ENCODE results near the gene COG3. TPM values are rescaled to one million over a fixed set of nuclear protein-coding genes. Genes with fewer than 3 reads are reported as not detected.

Gene COG3
- total and polyA plus RNA-seq, 2 donors (not counting 3 experiments of a cell fraction or from before 2014, with no cell fraction given): 18.9 to 27.0 TPM

- no peak overlapping the region for H3K9ac ChIP-seq (replicated peaks; ENCODE audit: extremely low read depth, insufficient read depth, low read length)
- H4K20me1 ChIP-seq (replicated peaks; ENCODE audit: control insufficient read depth, extremely low read depth, insufficient read depth, low read length): no peaks in the 10 kb centered on the region
- H3K27me3 ChIP-seq (ENCODE audit: control insufficient read depth in 2 of 2, insufficient read depth in 2 of 2, low read length in 2 of 2): peaks cover 2 to 4% of the 10 kb centered on the region in 2 experiments
- FAIRE-seq (no peak), DNase-seq (ENCODE audit: low read depth, low spot score) (no peak)
- dilution Hi-C loops (cut with MboI; ENCODE audit: extremely low pct_ligation_motif_present, low sequenced_read_pairs): no loop called here
- TF ChIP-seq POLR2A (IDR thresholded peaks at IDR 0.05; ENCODE audit: low read depth, low read length): no peak
- TF ChIP-seq JUN (IDR thresholded peaks at IDR 0.05; ENCODE audit: borderline replicate concordance, insufficient read depth, insufficient read length, low read depth): no peak
- TF ChIP-seq, protein P1, sequence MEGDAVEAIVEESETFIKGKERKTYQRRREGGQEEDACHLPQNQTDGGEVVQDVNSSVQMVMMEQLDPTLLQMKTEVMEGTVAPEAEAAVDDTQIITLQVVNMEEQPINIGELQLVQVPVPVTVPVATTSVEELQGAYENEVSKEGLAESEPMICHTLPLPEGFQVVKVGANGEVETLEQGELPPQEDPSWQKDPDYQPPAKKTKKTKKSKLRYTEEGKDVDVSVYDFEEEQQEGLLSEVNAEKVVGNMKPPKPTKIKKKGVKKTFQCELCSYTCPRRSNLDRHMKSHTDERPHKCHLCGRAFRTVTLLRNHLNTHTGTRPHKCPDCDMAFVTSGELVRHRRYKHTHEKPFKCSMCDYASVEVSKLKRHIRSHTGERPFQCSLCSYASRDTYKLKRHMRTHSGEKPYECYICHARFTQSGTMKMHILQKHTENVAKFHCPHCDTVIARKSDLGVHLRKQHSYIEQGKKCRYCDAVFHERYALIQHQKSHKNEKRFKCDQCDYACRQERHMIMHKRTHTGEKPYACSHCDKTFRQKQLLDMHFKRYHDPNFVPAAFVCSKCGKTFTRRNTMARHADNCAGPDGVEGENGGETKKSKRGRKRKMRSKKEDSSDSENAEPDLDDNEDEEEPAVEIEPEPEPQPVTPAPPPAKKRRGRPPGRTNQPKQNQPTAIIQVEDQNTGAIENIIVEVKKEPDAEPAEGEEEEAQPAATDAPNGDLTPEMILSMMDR (IDR thresholded peaks at IDR 0.05; ENCODE audit: extremely low read depth in 1 of 2, insufficient read depth in 1 of 2, low read depth in 1 of 2, low read length in 2 of 2): no peak
- TF ChIP-seq MYC (IDR thresholded peaks at IDR 0.05; ENCODE audit: low read depth, low read length): no peak
- no peak overlapping the region for H2AFZ ChIP-seq (ENCODE audit: low read depth, low read length)
- no peak overlapping the region for H3K4me2 ChIP-seq (ENCODE audit: insufficient read depth, low read length)
- H3K4me1 ChIP-seq (ENCODE audit: control insufficient read depth, extremely low read depth, insufficient read depth, low read length): no peaks in the 10 kb centered on the region
- intact Hi-C loops (cut with micrococcal nuclease): no loop called here
- POLR2A ChIA-PET: no interaction called here
- H3K9me3 ChIP-seq (replicated peaks; ENCODE audit: control insufficient read depth, insufficient read depth, low read length): no peaks in the 10 kb centered on the region
- CTCF ChIA-PET: no interaction called here
- H3K27ac ChIP-seq (ENCODE audit: insufficient read depth, low read depth, low read length): no peak overlapping the region
- H3K4me3 ChIP-seq (replicated peaks in 1 of 3; ENCODE audit: insufficient read depth in 1 of 3, low read depth in 1 of 3, low read length in 3 of 3): no peak overlapping the region
- BruUV-seq (replicated peaks): no TSS peak
- no peaks in the 10 kb centered on the region for H3K79me2 ChIP-seq (ENCODE audit: control insufficient read depth, insufficient read depth, low read length)
- no peaks in the 10 kb centered on the region for H3K36me3 ChIP-seq (ENCODE audit: control insufficient read depth in 2 of 2, extremely low read depth in 1 of 2, insufficient read depth in 2 of 2, low read length in 2 of 2)
- H3K9me1 ChIP-seq (replicated peaks; ENCODE audit: control insufficient read depth, extremely low read depth, insufficient read depth, low read length): no peaks in the 10 kb centered on the region
These were observed 78.1 kb downstream of the COG3 start for GRCh38 chr13:45542878-45543277.

- H3K9me3 ChIP-seq (replicated peaks; ENCODE audit: control insufficient read depth, insufficient read depth, low read length): no peaks in the 10 kb centered on the region
- POLR2A ChIA-PET: no interaction called here
- FAIRE-seq (no peak), DNase-seq (ENCODE audit: low read depth, low spot score) (no peak)
- no peaks in the 10 kb centered on the region for H4K20me1 ChIP-seq (replicated peaks; ENCODE audit: control insufficient read depth, extremely low read depth, insufficient read depth, low read length)
- peaks cover 5 to 7% of the 10 kb centered on the region in 2 experiments for H3K27me3 ChIP-seq (ENCODE audit: control insufficient read depth in 2 of 2, insufficient read depth in 2 of 2, low read length in 2 of 2)
- BruUV-seq (replicated peaks): no TSS peak
- dilution Hi-C loops (cut with MboI; ENCODE audit: extremely low pct_ligation_motif_present, low sequenced_read_pairs) (no loop called here), intact Hi-C loops (cut with micrococcal nuclease) (no loop called here)
- no peak overlapping the region for H3K27ac ChIP-seq (ENCODE audit: insufficient read depth, low read depth, low read length)
- no peak overlapping the region for H3K4me3 ChIP-seq (replicated peaks in 1 of 3; ENCODE audit: insufficient read depth in 1 of 3, low read depth in 1 of 3, low read length in 3 of 3)
- H2AFZ ChIP-seq (ENCODE audit: low read depth, low read length): no peak overlapping the region
- no peaks in the 10 kb centered on the region for H3K9me1 ChIP-seq (replicated peaks; ENCODE audit: control insufficient read depth, extremely low read depth, insufficient read depth, low read length)
- H3K4me1 ChIP-seq (ENCODE audit: control insufficient read depth, extremely low read depth, insufficient read depth, low read length): no peaks in the 10 kb centered on the region
- TF ChIP-seq MYC (IDR thresholded peaks at IDR 0.05; ENCODE audit: low read depth, low read length) (no peak), FOS (IDR thresholded peaks at IDR 0.05; ENCODE audit: borderline replicate concordance, insufficient read depth, low read length) (no peak), POLR2AphosphoS5 (IDR thresholded peaks at IDR 0.05; ENCODE audit: insufficient read depth, low read depth, low read length) (no peak), GATA2 (IDR thresholded peaks at IDR 0.05; ENCODE audit: insufficient read depth, insufficient read length, low read depth, low read length) (no peak), EZH2 (IDR thresholded peaks at IDR 0.05; ENCODE audit: borderline replicate concordance, low read depth, low read length, severe bottlenecking) (no peak), POLR2A (IDR thresholded peaks at IDR 0.05; ENCODE audit: low read depth, low read length) (no peak), JUN (IDR thresholded peaks at IDR 0.05; ENCODE audit: borderline replicate concordance, insufficient read depth, insufficient read length, low read depth) (no peak), MAX (IDR thresholded peaks at IDR 0.05; ENCODE audit: insufficient read depth, insufficient read length) (no peak)
- TF ChIP-seq, protein P1 (IDR thresholded peaks at IDR 0.05; ENCODE audit: extremely low read depth in 1 of 2, insufficient read depth in 1 of 2, low read depth in 1 of 2, low read length in 2 of 2): no peak
- no peak overlapping the region for H3K9ac ChIP-seq (replicated peaks; ENCODE audit: extremely low read depth, insufficient read depth, low read length)
- no peak overlapping the region for H3K4me2 ChIP-seq (ENCODE audit: insufficient read depth, low read length)
- no peaks in the 10 kb centered on the region for H3K79me2 ChIP-seq (ENCODE audit: control insufficient read depth, insufficient read depth, low read length)
- CTCF ChIA-PET: interaction anchor here (0.7 kb wide), 1 partner anchor 174 kb away, joined by 3 read pairs; no protein-coding TSS in a partner anchor
- no peaks in the 10 kb centered on the region for H3K36me3 ChIP-seq (ENCODE audit: control insufficient read depth in 2 of 2, extremely low read depth in 1 of 2, insufficient read depth in 2 of 2, low read length in 2 of 2)
These were observed 79.8 kb downstream of the COG3 start for GRCh38 chr13:45544520-45544919.
